GM23338 (cell line): ENCODE data around the gene ORAI3. TPM values are rescaled to one million over a fixed set of nuclear protein-coding genes. Genes with fewer than 3 reads are reported as not detected.

Experiments
- ATAC-seq: fragments of 200-7000 bp; cut with Tn5 transposase; 3 replicates; pipeline ENCODE4 v1.9.1; 2020
- DNase-seq: peaks from one replicate; pipeline ENCODE4 v3.0.0-alpha.2; 2015; ENCODE audit warnings: low spot score
- H2AFZ ChIP-seq: fragments of 200-600 bp; sonication (generic); 2 replicates; pipeline ENCODE4 v1.8.0; 2016; ENCODE audit warnings: antibody characterized with exemption, mild to moderate bottlenecking, moderate library complexity
- H3F3A ChIP-seq: fragments of 200-600 bp; sonication (generic); replicated peaks from 2 replicates; pipeline ENCODE4 v1.8.0; 2017; ENCODE audit warnings: antibody characterized with exemption, mixed run types, low read depth
- H3K27ac ChIP-seq: fragments of 200-600 bp; sonication (generic); 2 replicates; pipeline ENCODE4 v1.6.1; 2016; ENCODE audit warnings: low read depth
- H3K27me3 ChIP-seq: fragments of 200-600 bp; sonication (generic); 2 replicates; pipeline ENCODE4 v1.8.0; 2016; ENCODE audit warnings: mild to moderate bottlenecking, mixed run types, moderate library complexity; ENCODE audit not compliant: insufficient read depth
- H3K36me3 ChIP-seq: fragments of 200-600 bp; sonication (generic); 2 replicates; pipeline ENCODE4 v1.8.0; 2016; ENCODE audit warnings: mild to moderate bottlenecking; ENCODE audit not compliant: insufficient read depth
- H3K4me1 ChIP-seq: fragments of 200-600 bp; sonication (generic); 2 replicates; pipeline ENCODE4 v1.8.0; 2016; ENCODE audit warnings: mild to moderate bottlenecking, moderate library complexity; ENCODE audit not compliant: insufficient read depth
- H3K4me2 ChIP-seq: fragments of 200-600 bp; sonication (generic); 2 replicates; pipeline ENCODE4 v1.7.1; 2017; ENCODE audit warnings: mixed run types
- H3K4me3 ChIP-seq: fragments of 200-600 bp; sonication (generic); 2 replicates; pipeline ENCODE4 v1.6.1; 2016; ENCODE audit warnings: mixed run types
- H3K79me2 ChIP-seq: fragments of 200-600 bp; sonication (generic); replicated peaks from 2 replicates; pipeline ENCODE4 v1.8.0; 2017; ENCODE audit warnings: mild to moderate bottlenecking; ENCODE audit not compliant: insufficient read depth
- H3K9me2 ChIP-seq: fragments of 200-600 bp; sonication (generic); 2 replicates; pipeline ENCODE4 v1.8.0; 2017; ENCODE audit not compliant: insufficient read depth
- H4K20me1 ChIP-seq: fragments of 200-600 bp; sonication (generic); replicated peaks from 2 replicates; pipeline ENCODE4 v1.8.0; 2017; ENCODE audit warnings: mild to moderate bottlenecking; ENCODE audit not compliant: insufficient read depth
- H3K27ac Mint-ChIP-seq: 2 replicates; pipeline ENCODE4 v1.8.0; 2020; ENCODE audit warnings: inconsistent platforms, mild to moderate bottlenecking, moderate library complexity, mixed read lengths
- H3K27me3 Mint-ChIP-seq: 3 replicates; pipeline ENCODE4 v1.8.0; 2022; ENCODE audit warnings: low read depth, mild to moderate bottlenecking, moderate library complexity, mixed read lengths, inconsistent platforms; ENCODE audit not compliant: insufficient read depth, poor library complexity
- H3K36me3 Mint-ChIP-seq: 3 replicates; pipeline ENCODE4 v1.8.0; 2021; ENCODE audit warnings: low read depth, mild to moderate bottlenecking, inconsistent platforms, moderate library complexity, mixed read lengths
- H3K4me1 Mint-ChIP-seq: 3 replicates; pipeline ENCODE4 v1.8.0; 2020; ENCODE audit warnings: mild to moderate bottlenecking, inconsistent platforms, mixed read lengths
- H3K4me3 Mint-ChIP-seq: 3 replicates; pipeline ENCODE4 v1.8.0; 2021; ENCODE audit warnings: moderate library complexity, mild to moderate bottlenecking, inconsistent platforms, mixed read lengths
- H3K9me3 Mint-ChIP-seq: 3 replicates; pipeline ENCODE4 v1.8.0; 2020; ENCODE audit warnings: moderate library complexity, mild to moderate bottlenecking, inconsistent platforms, mixed read lengths
- EZH2 ChIP-seq: fragments of 200-600 bp; sonication (generic); IDR thresholded peaks from one replicate; pipeline ENCODE4 v1.8.0; 2017; ENCODE audit warnings: antibody characterized with exemption, mild to moderate bottlenecking, low read depth; ENCODE audit not compliant: unreplicated experiment
- EZH2phosphoT487 ChIP-seq: fragments of 200-600 bp; sonication (generic); IDR thresholded peaks from one replicate; pipeline ENCODE4 v1.8.1; 2018; ENCODE audit warnings: antibody characterized with exemption; ENCODE audit not compliant: unreplicated experiment
- JUNB ChIP-seq: IDR thresholded peaks from one replicate; pipeline ENCODE4 v1.6.1; 2016; ENCODE audit warnings: antibody characterized with exemption; ENCODE audit not compliant: unreplicated experiment
- NANOG ChIP-seq: IDR thresholded peaks from 2 replicates; pipeline ENCODE4 v1.6.1; 2016; ENCODE audit warnings: antibody characterized with exemption, borderline replicate concordance
- POLR2AphosphoS5 ChIP-seq: IDR thresholded peaks from 2 replicates; pipeline ENCODE4 v1.6.1; 2016; ENCODE audit warnings: antibody characterized with exemption, low read depth
- REST ChIP-seq: IDR thresholded peaks from one replicate; pipeline ENCODE4 v1.6.1; 2018; ENCODE audit warnings: antibody characterized with exemption; ENCODE audit not compliant: unreplicated experiment
- STAT1 ChIP-seq: IDR thresholded peaks from one replicate; pipeline ENCODE4 v1.6.1; 2016; ENCODE audit warnings: antibody characterized with exemption; ENCODE audit not compliant: unreplicated experiment
- ZNF114 ChIP-seq: fragments of 250-450 bp; sonication (Bioruptor Pico); IDR thresholded peaks from 2 replicates; pipeline ENCODE4 v1.5.0; 2020; ENCODE audit warnings: mild to moderate bottlenecking, moderate library complexity
- ZNF331 ChIP-seq: fragments of 250-450 bp; sonication (Bioruptor Pico); IDR thresholded peaks from 2 replicates; pipeline ENCODE4 v1.5.0; 2020; ENCODE audit warnings: low read depth, mild to moderate bottlenecking, moderate library complexity
- polyA plus RNA-seq: library from polyadenylated mRNA; unstranded; fragments of >200 nt; fragmentation: Nextera tagmentation; extraction: Ambion mirVana; gene quantifications from 2 replicates; pipeline ENCODE4 v1.2.1, GENCODE V29; 2016
- total RNA-seq: library from RNA; depleted of rRNA; stranded (reverse); fragments of >200 nt; shearing (Covaris generic); gene quantifications from 2 replicates; pipeline ENCODE4 v1.2.3, GENCODE V29; 2014
- TF ChIP-seq, protein P1 (sequence below), 2 experiments: fragments of 200-600 bp in 1 of 2; sonication (generic) in 1 of 2; conservative IDR thresholded peaks; 2 replicates each; pipeline versions ENCODE4 v1.5.1 to v1.6.1; 2016 to 2017; ENCODE audit warnings: antibody characterized with exemption in 2 of 2, low read depth in 2 of 2, mild to moderate bottlenecking in 2 of 2, moderate library complexity in 1 of 2
- TF ChIP-seq, protein P2 (sequence below): fragments of 250-450 bp; sonication (Bioruptor Pico); IDR thresholded peaks from 2 replicates; pipeline ENCODE4 v1.5.0; 2020; ENCODE audit warnings: mild to moderate bottlenecking, moderate library complexity

The ORAI3 gene
- total and polyA plus RNA-seq, 2 experiments from 2014 or later: 6.9 to 15.9 TPM

GRCh38 chr16:30963925-30964511 lies 15.2 kb downstream of the ORAI3 start (continued):
- TF ChIP-seq, protein P1, sequence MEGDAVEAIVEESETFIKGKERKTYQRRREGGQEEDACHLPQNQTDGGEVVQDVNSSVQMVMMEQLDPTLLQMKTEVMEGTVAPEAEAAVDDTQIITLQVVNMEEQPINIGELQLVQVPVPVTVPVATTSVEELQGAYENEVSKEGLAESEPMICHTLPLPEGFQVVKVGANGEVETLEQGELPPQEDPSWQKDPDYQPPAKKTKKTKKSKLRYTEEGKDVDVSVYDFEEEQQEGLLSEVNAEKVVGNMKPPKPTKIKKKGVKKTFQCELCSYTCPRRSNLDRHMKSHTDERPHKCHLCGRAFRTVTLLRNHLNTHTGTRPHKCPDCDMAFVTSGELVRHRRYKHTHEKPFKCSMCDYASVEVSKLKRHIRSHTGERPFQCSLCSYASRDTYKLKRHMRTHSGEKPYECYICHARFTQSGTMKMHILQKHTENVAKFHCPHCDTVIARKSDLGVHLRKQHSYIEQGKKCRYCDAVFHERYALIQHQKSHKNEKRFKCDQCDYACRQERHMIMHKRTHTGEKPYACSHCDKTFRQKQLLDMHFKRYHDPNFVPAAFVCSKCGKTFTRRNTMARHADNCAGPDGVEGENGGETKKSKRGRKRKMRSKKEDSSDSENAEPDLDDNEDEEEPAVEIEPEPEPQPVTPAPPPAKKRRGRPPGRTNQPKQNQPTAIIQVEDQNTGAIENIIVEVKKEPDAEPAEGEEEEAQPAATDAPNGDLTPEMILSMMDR (conservative IDR thresholded peaks at IDR 0.05; ENCODE audit: low read depth in 2 of 2): no peak
- TF ChIP-seq JUNB: no peak
- no peak for TF ChIP-seq ZNF114 (CRISPR knock-in tag)
- no peak for TF ChIP-seq REST
- no peak for TF ChIP-seq ZNF331 (CRISPR knock-in tag)
- no peak for TF ChIP-seq EZH2
- TF ChIP-seq EZH2phosphoT487: no peak

DNA sequence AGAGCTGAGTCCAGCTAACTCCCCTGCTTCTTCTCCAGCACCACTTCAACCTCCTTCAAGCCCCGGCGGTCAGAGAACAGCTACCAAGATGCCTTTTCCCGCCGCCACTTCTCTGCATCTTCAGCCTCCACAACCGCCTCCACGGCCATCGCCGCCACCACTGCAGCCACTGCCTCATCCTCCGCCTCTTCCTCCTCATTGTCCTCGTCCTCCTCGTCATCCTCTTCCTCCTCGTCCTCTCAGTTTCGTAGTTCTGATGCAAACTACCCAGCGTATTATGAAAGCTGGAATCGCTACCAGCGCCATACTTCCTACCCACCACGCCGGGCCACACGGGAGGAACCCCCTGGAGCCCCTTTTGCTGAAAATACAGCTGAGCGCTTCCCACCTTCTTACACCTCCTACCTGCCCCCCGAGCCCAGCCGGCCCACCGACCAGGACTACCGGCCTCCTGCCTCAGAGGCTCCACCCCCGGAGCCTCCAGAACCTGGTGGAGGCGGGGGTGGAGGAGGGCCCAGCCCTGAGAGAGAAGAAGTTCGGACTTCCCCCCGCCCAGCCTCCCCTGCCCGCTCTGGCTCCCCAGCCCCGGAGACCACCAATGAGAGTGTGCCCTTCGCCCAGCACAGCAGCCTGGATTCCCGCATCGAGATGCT lies 15.8 kb downstream of the ORAI3 start:
- Histone ChIP-seq H3K27ac (no peak overlapping the region), H3K27me3 (no peaks in the 10 kb centered on the region), H3K4me1 (no peaks in the 10 kb centered on the region), H3K4me3 (no peak overlapping the region), H3K9me2 (no peaks in the 10 kb centered on the region), H3K36me3 (peaks cover 55% of the 10 kb centered on the region), H4K20me1 (peaks cover 27% of the 10 kb centered on the region), H3K79me2 (peaks cover 24% of the 10 kb centered on the region), H2AFZ (no peak overlapping the region), H3K4me2 (no peak overlapping the region), H3F3A (0 out of 2 replicates have a peak, but pooled peaks cover 5% of the 10 kb centered on the region)
- no peak for DNase-seq
- H3K4me3 Mint-ChIP-seq: no peak overlapping the region; the same call in 2 of the 3 replicates
- H3K36me3 Mint-ChIP-seq: peaks cover 90% of the 10 kb centered on the region
- ATAC-seq: no peak
- H3K9me3 Mint-ChIP-seq: no peaks in the 10 kb centered on the region
- H3K4me1 Mint-ChIP-seq: no peaks in the 10 kb centered on the region; the same call in 2 of the 3 replicates
- no peak overlapping the region for H3K27ac Mint-ChIP-seq
- H3K27me3 Mint-ChIP-seq: peaks cover 4% of the 10 kb centered on the region
- TF ChIP-seq STAT1 (no peak), NANOG (no peak), EZH2phosphoT487 (no peak), ZNF114 (CRISPR knock-in tag) (no peak), POLR2AphosphoS5 (no peak), JUNB (no peak)
- TF ChIP-seq, protein P2, sequence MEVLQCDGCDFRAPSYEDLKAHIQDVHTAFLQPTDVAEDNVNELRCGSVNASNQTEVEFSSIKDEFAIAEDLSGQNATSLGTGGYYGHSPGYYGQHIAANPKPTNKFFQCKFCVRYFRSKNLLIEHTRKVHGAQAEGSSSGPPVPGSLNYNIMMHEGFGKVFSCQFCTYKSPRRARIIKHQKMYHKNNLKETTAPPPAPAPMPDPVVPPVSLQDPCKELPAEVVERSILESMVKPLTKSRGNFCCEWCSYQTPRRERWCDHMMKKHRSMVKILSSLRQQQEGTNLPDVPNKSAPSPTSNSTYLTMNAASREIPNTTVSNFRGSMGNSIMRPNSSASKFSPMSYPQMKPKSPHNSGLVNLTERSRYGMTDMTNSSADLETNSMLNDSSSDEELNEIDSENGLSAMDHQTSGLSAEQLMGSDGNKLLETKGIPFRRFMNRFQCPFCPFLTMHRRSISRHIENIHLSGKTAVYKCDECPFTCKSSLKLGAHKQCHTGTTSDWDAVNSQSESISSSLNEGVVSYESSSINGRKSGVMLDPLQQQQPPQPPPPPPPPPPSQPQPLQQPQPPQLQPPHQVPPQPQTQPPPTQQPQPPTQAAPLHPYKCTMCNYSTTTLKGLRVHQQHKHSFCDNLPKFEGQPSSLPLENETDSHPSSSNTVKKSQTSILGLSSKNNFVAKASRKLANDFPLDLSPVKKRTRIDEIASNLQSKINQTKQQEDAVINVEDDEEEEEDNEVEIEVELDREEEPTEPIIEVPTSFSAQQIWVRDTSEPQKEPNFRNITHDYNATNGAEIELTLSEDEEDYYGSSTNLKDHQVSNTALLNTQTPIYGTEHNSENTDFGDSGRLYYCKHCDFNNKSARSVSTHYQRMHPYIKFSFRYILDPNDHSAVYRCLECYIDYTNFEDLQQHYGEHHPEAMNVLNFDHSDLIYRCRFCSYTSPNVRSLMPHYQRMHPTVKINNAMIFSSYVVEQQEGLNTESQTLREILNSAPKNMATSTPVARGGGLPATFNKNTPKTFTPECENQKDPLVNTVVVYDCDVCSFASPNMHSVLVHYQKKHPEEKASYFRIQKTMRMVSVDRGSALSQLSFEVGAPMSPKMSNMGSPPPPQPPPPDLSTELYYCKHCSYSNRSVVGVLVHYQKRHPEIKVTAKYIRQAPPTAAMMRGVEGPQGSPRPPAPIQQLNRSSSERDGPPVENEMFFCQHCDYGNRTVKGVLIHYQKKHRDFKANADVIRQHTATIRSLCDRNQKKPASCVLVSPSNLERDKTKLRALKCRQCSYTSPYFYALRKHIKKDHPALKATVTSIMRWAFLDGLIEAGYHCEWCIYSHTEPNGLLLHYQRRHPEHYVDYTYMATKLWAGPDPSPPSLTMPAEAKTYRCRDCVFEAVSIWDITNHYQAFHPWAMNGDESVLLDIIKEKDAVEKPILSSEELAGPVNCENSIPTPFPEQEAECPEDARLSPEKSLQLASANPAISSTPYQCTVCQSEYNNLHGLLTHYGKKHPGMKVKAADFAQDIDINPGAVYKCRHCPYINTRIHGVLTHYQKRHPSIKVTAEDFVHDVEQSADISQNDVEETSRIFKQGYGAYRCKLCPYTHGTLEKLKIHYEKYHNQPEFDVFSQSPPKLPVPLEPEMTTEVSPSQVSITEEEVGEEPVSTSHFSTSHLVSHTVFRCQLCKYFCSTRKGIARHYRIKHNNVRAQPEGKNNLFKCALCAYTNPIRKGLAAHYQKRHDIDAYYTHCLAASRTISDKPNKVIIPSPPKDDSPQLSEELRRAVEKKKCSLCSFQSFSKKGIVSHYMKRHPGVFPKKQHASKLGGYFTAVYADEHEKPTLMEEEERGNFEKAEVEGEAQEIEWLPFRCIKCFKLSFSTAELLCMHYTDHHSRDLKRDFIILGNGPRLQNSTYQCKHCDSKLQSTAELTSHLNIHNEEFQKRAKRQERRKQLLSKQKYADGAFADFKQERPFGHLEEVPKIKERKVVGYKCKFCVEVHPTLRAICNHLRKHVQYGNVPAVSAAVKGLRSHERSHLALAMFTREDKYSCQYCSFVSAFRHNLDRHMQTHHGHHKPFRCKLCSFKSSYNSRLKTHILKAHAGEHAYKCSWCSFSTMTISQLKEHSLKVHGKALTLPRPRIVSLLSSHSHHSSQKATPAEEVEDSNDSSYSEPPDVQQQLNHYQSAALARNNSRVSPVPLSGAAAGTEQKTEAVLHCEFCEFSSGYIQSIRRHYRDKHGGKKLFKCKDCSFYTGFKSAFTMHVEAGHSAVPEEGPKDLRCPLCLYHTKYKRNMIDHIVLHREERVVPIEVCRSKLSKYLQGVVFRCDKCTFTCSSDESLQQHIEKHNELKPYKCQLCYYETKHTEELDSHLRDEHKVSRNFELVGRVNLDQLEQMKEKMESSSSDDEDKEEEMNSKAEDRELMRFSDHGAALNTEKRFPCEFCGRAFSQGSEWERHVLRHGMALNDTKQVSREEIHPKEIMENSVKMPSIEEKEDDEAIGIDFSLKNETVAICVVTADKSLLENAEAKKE: no peak
